ENCODE data around the gene TPO.
"Not testable (repeated sequence)": the region's sequence is repeated elsewhere in the genome, so short reads cannot be mapped to it uniquely, and the experiment has no call there.

TPO gene

GRCh38 chr2:1484131-1484884 lies 71.0 kb downstream of the TPO start:
- no peak for DNase-seq (ENCODE audit: low read depth)

GRCh38 chr2:1486670-1487069 lies 73.4 kb downstream of the TPO start:
- no peak for DNase-seq (ENCODE audit: low read depth)

GRCh38 chr2:1487758-1488157 lies 74.5 kb downstream of the TPO start:
- DNase-seq (ENCODE audit: low read depth), result no peak

- no peak for DNase-seq (ENCODE audit: low read depth)
Observed at GRCh38 chr2:1488181-1488671, 75.0 kb downstream of the TPO start.

GRCh38 chr2:1488851-1489250 lies 75.6 kb downstream of the TPO start:
- DNase-seq (ENCODE audit: low read depth), result no peak

- DNase-seq (ENCODE audit: low read depth), result no peak
Observed at GRCh38 chr2:1489486-1489885, 76.2 kb downstream of the TPO start.

- DNase-seq (ENCODE audit: low read depth), result not testable (repeated sequence)
Observed at GRCh38 chr2:1490381-1490780, 77.1 kb downstream of the TPO start.

GRCh38 chr2:1491751-1492150 lies 78.5 kb downstream of the TPO start:
- DNase-seq (ENCODE audit: low read depth), result no peak

GRCh38 chr2:1492231-1492630 lies 79.0 kb downstream of the TPO start:
- DNase-seq (ENCODE audit: low read depth), result not testable (repeated sequence)

GRCh38 chr2:1492711-1493430 lies 79.6 kb downstream of the TPO start:
- no peak for DNase-seq (ENCODE audit: low read depth)

GRCh38 chr2:1493431-1494126 lies 80.3 kb downstream of the TPO start:
- no peak for DNase-seq (ENCODE audit: low read depth)

- no peak for DNase-seq (ENCODE audit: low read depth)
Observed at GRCh38 chr2:1494257-1494656, 81.0 kb downstream of the TPO start.

GRCh38 chr2:1494906-1495305 lies 81.6 kb downstream of the TPO start:
- no peak for DNase-seq (ENCODE audit: low read depth)

- no peak for DNase-seq (ENCODE audit: low read depth)
Observed at GRCh38 chr2:1495676-1496358, 82.6 kb downstream of the TPO start.

- DNase-seq (ENCODE audit: low read depth), result no peak
Observed at GRCh38 chr2:1496359-1496821, 83.1 kb downstream of the TPO start.

GRCh38 chr2:1497122-1497611 lies 83.9 kb downstream of the TPO start:
- no peak for DNase-seq (ENCODE audit: low read depth)

- no peak for DNase-seq (ENCODE audit: low read depth)
Observed at GRCh38 chr2:1498176-1498575, 84.9 kb downstream of the TPO start.

- DNase-seq (ENCODE audit: low read depth), result no peak
Observed at GRCh38 chr2:1499033-1499795, 86.0 kb downstream of the TPO start.

GRCh38 chr2:1501038-1501851 lies 88.0 kb downstream of the TPO start:
- no peak for DNase-seq (ENCODE audit: low read depth)

GRCh38 chr2:1501991-1502390 lies 88.7 kb downstream of the TPO start:
- no peak for DNase-seq (ENCODE audit: low read depth)

Measured in stimulated activated CD8-positive, alpha-beta memory T cell treated with anti-CD3 and anti-CD28 coated beads, Interleukin-15, amount 100 ng/mL, for 1 hour (primary cell).